ENCODE results near the gene MRGPRF. TPM values are rescaled to one million over a fixed set of nuclear protein-coding genes. Genes with fewer than 3 reads are reported as not detected.

MRGPRF gene
- 10 to 100 TPM; 51.4 to 74.9 (median 63.9) TPM for total RNA-seq (2021; fragmentation: NEBNext Ultra II Directional; extraction: Animal tissue kit (Norgen Biotek cat#: 25700))
- long read RNA-seq, transcript MRGPRF-201 (3 exons, 2,295 nt): major isoform, 68 of 81 reads
- long read RNA-seq, partial matches to known transcripts: 1 of 81 reads
- long read RNA-seq, other reads (novel, unspliced or antisense): 10 of 81 reads

- H3K36me3 Mint-ChIP-seq (ENCODE audit: low read depth): no peaks in the 10 kb centered on the region
- no peaks in the 10 kb centered on the region for H3K9me3 Mint-ChIP-seq
- TF ChIP-seq CTCF (IDR thresholded peaks at IDR 0.05): peak; percentile 83
- peak within 1 kb of the TSS; percentile 87 for H3K4me3 Mint-ChIP-seq
- DNase-seq: peak; percentile 84
- peak within 1 kb of the TSS; percentile 84 for H3K27ac Mint-ChIP-seq
- H3K27me3 Mint-ChIP-seq (ENCODE audit: insufficient read depth): peaks cover 9% of the 10 kb centered on the region
- H3K4me1 Mint-ChIP-seq (ENCODE audit: low read depth): peaks cover 46% of the 10 kb centered on the region
Measured at GRCh38 chr11:69013009-69013951, at the start of gene MRGPRF. Gene MRGPRF (minus strand): TSS chr11:69013246. CDS start chr11:69009901, 3,345 bp downstream.

- TF ChIP-seq CTCF (IDR thresholded peaks at IDR 0.05): no peak
- Mint-ChIP-seq H3K27ac (no peak overlapping the region), H3K4me3 (no peak overlapping the region), H3K36me3 (ENCODE audit: low read depth) (no peaks in the 10 kb centered on the region), H3K27me3 (ENCODE audit: insufficient read depth) (no peaks in the 10 kb centered on the region), H3K4me1 (ENCODE audit: low read depth) (no peaks in the 10 kb centered on the region), H3K9me3 (no peaks in the 10 kb centered on the region)
- DNase-seq: no peak
Measured at GRCh38 chr11:69062169-69062855, 49.3 kb upstream of the MRGPRF start.

GRCh38 chr11:69061713-69062053 is 48.6 kb upstream of the MRGPRF start:
- H3K27ac Mint-ChIP-seq: no peak overlapping the region
- no peaks in the 10 kb centered on the region for H3K36me3 Mint-ChIP-seq (ENCODE audit: low read depth)
- H3K27me3 Mint-ChIP-seq (ENCODE audit: insufficient read depth): no peaks in the 10 kb centered on the region
- TF ChIP-seq CTCF (IDR thresholded peaks at IDR 0.05): no peak
- no peaks in the 10 kb centered on the region for H3K9me3 Mint-ChIP-seq
- H3K4me1 Mint-ChIP-seq (ENCODE audit: low read depth): no peaks in the 10 kb centered on the region
- H3K4me3 Mint-ChIP-seq: no peak overlapping the region
- DNase-seq: no peak

GRCh38 chr11:69060806-69061712 is 48.0 kb upstream of the MRGPRF start:
- TF ChIP-seq CTCF (IDR thresholded peaks at IDR 0.05): no peak
- Mint-ChIP-seq H3K9me3 (no peaks in the 10 kb centered on the region), H3K4me3 (no peak overlapping the region), H3K27me3 (ENCODE audit: insufficient read depth) (no peaks in the 10 kb centered on the region), H3K4me1 (ENCODE audit: low read depth) (no peaks in the 10 kb centered on the region), H3K36me3 (ENCODE audit: low read depth) (no peaks in the 10 kb centered on the region), H3K27ac (no peak overlapping the region)
- no peak for DNase-seq

GRCh38 chr11:69059985-69060384 is 46.9 kb upstream of the MRGPRF start:
- Mint-ChIP-seq H3K4me3 (no peak overlapping the region), H3K4me1 (ENCODE audit: low read depth) (no peaks in the 10 kb centered on the region), H3K36me3 (ENCODE audit: low read depth) (no peaks in the 10 kb centered on the region), H3K9me3 (no peaks in the 10 kb centered on the region), H3K27ac (no peak overlapping the region), H3K27me3 (ENCODE audit: insufficient read depth) (no peaks in the 10 kb centered on the region)
- DNase-seq: no peak
- no peak for TF ChIP-seq CTCF (IDR thresholded peaks at IDR 0.05)

All from HFFc6 (cell line).